GM12892 (cell line): Measurements from ENCODE around the gene ZC3H12C.
A peak's percentile ranks its signal among the peaks of the same experiment; 100 is the strongest.
"Not testable (repeated sequence)": the region's sequence is repeated elsewhere in the genome, so short reads cannot be mapped to it uniquely, and the experiment has no call there.

ENCODE experiments used
- DNase-seq: peaks from one replicate; pipeline ENCODE4 v3.0.0; 2011; ENCODE audit not compliant: insufficient read length
- FAIRE-seq: peaks from 2 replicates; lab custom pipeline; 2011; peaks lifted over from hg19 to GRCh38; lab: Jason Lieb, UNC
- POLR2A ChIP-seq: IDR thresholded peaks from 2 replicates; pipeline ENCODE4 v1.6.1; 2011; ENCODE audit warnings: low read depth, low read length, control low read depth
- POLR2AphosphoS5 ChIP-seq: IDR thresholded peaks from 2 replicates; pipeline ENCODE4 v1.6.1; 2011; ENCODE audit warnings: low read depth, low read length, control low read depth
- TAF1 ChIP-seq: IDR thresholded peaks from 2 replicates; pipeline ENCODE4 v1.6.1; 2011; ENCODE audit warnings: low read depth, mild to moderate bottlenecking, control low read depth, low read length, borderline replicate concordance

Gene ZC3H12C

DNA sequence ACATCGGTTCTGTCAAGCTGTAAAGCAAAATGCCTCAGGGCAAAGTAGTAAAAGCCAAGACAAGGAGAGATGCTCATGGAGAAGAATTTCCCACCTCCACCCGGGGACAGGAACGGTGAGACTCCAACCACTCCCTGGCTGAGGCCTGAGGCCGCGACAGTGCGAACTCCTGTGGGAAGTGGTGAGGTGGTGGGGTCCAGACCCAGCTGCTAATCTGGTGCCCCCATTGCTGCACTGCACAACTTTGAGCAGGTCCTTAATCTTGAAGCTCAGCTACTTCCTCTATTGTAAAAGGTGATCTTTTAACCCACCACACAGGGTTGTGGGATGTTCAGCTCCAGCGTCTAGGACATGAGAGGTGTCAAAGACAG, 83.9 kb downstream of the ZC3H12C start:
- TF ChIP-seq POLR2A: no peak
- no peak for TF ChIP-seq TAF1
- TF ChIP-seq POLR2AphosphoS5: no peak
- no peak for FAIRE-seq
- DNase-seq: no peak

DNA sequence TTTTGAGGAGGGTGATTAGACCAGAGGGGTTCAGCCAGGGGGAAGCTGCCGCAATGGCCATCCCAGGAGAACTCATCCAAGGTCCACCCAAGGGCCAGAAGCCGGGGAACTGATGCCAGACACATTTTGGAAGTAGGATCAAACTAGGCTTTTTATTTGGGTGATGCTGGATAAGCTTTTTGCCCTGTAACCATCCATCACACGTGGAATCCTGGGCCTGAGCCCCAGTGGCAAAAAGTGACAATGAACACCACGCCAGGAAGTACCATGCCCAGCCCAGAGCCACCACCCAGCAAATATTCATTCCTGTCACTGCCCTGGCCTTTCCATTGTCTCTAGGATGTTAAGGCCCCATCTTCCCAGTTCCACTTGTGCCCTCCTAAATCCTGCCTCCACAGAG, 85.9 kb downstream of the ZC3H12C start:
- TF ChIP-seq TAF1 (no peak), POLR2A (no peak), POLR2AphosphoS5 (no peak)
- FAIRE-seq (no peak), DNase-seq (no peak)

DNA sequence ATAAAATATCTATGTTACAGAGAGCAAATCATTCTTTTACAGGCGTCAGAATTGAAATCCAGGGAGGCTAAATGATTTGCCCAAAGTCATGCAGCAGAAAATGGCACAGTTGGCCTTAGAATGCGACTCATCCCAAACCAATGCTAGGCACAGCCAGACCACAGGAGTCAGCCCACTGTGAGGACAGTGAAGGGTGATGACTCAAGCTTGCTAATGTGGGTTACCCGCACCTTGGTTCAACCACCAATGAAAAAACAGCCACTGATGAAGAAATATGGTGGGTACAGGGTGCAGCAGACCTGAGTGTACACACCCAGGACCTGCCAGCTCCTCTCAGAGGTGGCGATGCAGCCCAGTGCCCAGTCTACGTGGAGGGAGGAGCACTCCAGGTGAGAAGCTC, 89.7 kb downstream of the ZC3H12C start:
- DNase-seq (no peak), FAIRE-seq (no peak)
- TF ChIP-seq POLR2A (no peak), TAF1 (no peak), POLR2AphosphoS5 (no peak)

DNA sequence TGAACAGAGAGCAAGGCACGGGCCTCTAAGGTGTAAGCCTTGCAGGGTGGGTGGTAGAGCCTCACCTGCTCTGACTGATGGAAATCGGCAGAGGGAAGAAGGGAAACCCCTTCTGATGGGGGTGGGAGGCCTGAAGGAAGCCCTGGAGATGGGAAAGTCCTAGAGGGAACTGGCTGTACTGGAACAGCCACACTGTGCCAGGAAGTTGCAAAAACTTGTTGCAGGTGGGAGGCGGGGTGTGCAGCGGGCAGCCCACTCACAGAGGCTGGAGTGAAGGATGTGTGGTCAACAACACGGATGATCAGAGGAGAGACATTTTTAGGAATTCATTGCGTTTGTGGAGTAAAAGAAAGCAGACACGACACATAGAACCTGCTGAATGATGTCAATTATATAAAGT, 91.3 kb downstream of the ZC3H12C start:
- TF ChIP-seq POLR2A (no peak), POLR2AphosphoS5 (no peak), TAF1 (no peak)
- FAIRE-seq (no peak), DNase-seq (no peak)

DNA sequence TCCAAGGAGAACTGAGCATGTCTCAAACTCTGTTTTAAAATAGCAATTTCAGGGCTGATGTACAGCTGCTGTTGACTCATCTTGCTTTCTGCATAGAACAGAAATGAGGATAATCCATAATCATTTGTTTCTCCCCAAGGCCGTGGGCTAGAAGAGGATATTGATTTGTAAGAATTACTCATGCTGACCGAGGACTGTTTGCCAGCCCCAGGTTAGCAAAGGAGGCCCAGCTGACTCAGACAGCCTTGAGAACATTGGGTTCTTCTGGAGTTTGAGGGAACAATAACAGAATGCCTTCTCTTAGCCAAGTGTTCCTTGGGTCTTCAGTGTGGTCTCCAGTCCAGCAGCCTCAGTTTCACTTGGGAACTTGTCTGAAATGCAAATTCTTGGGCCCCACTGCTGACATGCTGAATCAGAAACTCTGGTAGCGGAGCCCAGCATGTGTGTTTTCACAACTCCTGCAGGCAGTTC, 92.0 kb downstream of the ZC3H12C start:
- DNase-seq (no peak), FAIRE-seq (peak; percentile 5)
- TF ChIP-seq POLR2AphosphoS5: no peak
- TF ChIP-seq TAF1: no peak
- no peak for TF ChIP-seq POLR2A

DNA sequence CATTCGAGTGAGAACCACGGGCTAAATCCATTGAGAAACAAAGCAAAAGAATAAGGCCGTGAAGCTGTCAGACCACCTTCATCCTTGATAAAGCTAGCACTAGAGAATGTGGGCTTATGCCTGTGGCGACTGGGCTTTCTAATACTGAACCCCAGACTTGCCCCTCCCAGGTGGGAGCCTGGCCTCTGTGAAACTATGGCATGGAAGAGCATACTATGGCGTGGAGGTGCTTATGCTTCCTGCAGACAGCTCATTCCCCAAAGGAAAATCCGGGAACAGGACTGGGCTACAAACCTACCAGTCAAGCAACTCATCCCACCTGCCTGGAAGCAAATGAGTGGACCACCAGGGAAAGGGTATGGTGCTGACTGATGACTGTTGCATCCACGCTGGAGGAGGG, 92.4 kb downstream of the ZC3H12C start:
- FAIRE-seq (no peak), DNase-seq (no peak)
- TF ChIP-seq TAF1 (no peak), POLR2A (no peak), POLR2AphosphoS5 (no peak)

DNA sequence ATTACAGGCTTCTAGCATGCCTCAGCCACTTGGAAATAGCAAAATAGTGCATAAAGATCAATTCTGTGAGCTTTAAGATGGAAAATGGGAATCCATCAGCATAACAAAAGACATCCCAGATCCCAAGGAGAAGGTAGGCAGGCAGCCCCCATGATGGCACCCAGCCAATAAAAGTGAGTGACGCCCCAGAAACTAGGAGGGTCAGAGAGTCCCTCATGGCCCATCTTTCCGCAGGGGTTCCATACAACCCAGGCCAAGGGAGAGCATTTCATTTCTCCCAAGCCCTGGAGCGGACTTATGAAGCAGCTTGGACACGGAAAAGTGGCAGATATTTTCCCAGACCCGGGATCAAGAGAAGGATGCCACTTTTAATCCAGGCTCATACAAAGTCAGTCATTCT, 93.3 kb downstream of the ZC3H12C start:
- TF ChIP-seq POLR2A (no peak), POLR2AphosphoS5 (no peak), TAF1 (no peak)
- no peak for DNase-seq
- FAIRE-seq: no peak

DNA sequence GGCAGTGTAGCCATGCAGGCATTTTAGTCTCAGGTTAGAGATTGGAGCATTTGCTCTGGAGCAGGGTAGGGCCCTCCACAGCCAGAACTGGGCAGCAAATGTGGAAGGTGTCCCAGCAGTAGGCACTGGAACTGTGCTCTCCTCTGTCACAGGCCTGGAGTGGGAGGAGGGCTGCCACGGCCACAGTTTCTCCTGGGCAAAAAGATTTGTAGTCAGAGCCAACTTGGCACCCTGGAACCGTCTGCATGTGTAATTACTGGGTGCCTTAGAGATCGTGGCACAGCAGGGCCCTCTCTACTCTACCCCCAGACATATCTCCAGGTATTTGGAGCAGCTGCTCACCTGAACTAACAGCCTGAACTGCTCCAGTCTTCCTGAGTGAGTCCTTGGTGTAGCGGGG, 93.7 kb downstream of the ZC3H12C start:
- DNase-seq (no peak), FAIRE-seq (no peak)
- no peak for TF ChIP-seq POLR2AphosphoS5

DNA sequence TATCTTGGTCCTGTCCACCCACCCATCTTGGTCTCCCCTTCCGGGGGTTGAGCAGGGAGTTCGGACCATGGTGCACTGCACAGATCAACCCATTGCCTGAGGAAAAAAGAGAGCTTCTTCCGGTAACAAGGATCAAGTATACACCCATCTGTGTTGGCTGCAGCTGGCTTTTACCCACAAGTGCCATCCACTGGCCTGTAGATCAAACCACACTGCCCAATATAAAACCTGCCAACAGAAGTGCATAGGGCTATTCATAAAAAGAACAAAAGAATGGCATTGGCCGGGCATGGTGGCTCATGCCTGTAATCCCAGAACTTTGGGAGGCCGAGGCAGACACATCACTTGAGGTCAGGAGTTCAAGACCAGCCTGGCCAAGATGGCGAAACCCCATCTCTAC, 94.5 kb downstream of the ZC3H12C start:
- DNase-seq: no peak
- TF ChIP-seq TAF1 (no peak), POLR2AphosphoS5 (no peak), POLR2A (no peak)
- no peak for FAIRE-seq

DNA sequence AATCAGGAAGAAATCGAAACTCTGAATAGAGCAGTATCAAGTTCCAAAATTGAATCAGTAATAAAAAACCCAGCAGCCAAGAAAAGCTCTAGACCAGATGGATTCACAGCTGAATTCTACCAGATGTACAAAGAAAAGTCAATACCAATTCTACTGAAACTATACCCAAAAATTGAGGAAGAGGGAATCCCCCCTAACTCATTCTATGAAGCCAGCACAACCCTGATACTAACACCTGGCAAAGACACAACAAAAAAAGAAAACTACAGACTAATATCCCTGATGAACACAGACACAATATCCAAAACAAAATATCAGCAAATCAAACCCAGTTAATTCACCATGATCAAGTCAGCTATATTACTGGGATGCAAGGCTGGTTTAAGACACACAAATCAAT, 97.7 kb downstream of the ZC3H12C start:
- DNase-seq: no peak
- peak; percentile 84 for FAIRE-seq
- TF ChIP-seq TAF1: no peak
- no peak for TF ChIP-seq POLR2AphosphoS5
- TF ChIP-seq POLR2A: no peak

DNA sequence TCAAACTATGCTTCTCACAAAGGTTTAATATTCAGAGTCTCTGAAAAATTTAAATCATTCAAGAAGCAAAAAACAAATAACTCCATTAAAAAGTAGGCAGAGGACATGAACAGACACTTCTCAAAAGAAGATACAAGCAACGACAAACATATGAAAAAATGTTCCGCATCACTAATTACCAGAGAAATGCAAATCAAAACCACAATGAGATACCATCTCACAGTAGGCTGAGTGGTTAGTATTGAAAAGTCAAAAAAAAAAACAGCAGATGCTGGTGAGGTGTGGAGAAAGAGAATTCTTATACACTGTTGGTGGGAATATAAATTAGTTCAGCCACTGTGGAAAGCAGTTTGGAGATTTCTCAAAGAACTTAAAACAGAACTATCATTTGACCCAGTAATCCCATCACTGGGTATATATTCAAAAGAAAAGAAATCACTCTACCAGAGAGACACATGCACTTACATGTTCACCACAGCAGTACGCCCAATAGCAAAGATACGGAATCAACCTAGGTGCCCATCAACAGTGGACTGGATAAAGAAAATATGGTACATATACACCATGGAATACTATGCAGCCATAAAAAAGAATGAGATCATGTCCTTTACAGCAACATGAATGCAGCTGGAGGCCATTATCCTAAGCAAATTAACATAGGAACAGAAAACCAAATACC, 99.6 kb downstream of the ZC3H12C start:
- peak; percentile 90 for FAIRE-seq

DNA sequence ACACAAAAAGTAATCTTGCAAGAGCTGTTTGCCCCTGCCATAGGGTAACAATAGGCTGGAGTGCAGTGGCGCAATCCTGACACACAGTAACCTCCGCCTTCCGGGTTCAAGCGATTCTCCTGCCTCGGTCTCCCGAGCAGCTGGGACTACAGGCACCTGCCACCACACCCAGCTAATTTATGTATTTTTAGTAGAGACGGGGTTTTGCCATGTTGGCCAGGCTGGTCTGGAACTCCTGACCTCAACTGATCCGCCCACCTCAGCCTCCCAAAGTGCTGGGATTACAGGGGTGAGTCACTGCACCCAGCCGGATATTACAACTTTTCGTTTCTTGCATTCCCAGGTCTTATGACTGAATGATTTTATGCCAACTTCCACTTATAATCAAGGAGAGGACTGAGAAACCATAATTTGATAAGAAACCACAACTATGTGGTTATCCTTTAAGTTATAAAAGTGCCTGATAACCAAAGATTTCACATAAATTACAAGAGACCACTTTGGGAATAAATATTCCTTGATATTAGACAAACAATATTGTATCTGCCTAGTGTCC, 101.1 kb downstream of the ZC3H12C start:
- not testable (repeated sequence) for FAIRE-seq, DNase-seq

More for the DNA sequence above, 99.6 kb downstream of the ZC3H12C start:
- DNase-seq: not testable (repeated sequence)
